ENCODE data around the gene GPANK1.

The GPANK1 gene

GRCh38 chr6:31624070-31624469 lies 40.7 kb downstream of the GPANK1 start:
- Histone ChIP-seq H3K27ac (ENCODE audit: low read length) (no peak overlapping the region), H3K4me3 (ENCODE audit: low read length) (no peak overlapping the region), H3K9me3 (ENCODE audit: insufficient read depth, low read length) (no peaks in the 10 kb centered on the region), H3K36me3 (replicated peaks; ENCODE audit: low read depth, low read length) (peaks cover 60% of the 10 kb centered on the region), H3K79me2 (ENCODE audit: low read length) (peaks cover 46% of the 10 kb centered on the region), H3K9ac (ENCODE audit: low read length) (no peak overlapping the region), H3K27me3 (ENCODE audit: low read depth, low read length) (no peaks in the 10 kb centered on the region), H3K4me2 (ENCODE audit: low read length) (no peak overlapping the region), H2AFZ (ENCODE audit: low read depth, low read length) (no peak overlapping the region), H3K4me1 (ENCODE audit: low read length) (peaks cover 14% of the 10 kb centered on the region), H4K20me1 (ENCODE audit: insufficient read depth, low read length) (peaks cover 18% of the 10 kb centered on the region)
- TF ChIP-seq, protein P1, sequence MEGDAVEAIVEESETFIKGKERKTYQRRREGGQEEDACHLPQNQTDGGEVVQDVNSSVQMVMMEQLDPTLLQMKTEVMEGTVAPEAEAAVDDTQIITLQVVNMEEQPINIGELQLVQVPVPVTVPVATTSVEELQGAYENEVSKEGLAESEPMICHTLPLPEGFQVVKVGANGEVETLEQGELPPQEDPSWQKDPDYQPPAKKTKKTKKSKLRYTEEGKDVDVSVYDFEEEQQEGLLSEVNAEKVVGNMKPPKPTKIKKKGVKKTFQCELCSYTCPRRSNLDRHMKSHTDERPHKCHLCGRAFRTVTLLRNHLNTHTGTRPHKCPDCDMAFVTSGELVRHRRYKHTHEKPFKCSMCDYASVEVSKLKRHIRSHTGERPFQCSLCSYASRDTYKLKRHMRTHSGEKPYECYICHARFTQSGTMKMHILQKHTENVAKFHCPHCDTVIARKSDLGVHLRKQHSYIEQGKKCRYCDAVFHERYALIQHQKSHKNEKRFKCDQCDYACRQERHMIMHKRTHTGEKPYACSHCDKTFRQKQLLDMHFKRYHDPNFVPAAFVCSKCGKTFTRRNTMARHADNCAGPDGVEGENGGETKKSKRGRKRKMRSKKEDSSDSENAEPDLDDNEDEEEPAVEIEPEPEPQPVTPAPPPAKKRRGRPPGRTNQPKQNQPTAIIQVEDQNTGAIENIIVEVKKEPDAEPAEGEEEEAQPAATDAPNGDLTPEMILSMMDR (IDR thresholded peaks at IDR 0.05; ENCODE audit: low read depth, low read length) = no peak

DNA sequence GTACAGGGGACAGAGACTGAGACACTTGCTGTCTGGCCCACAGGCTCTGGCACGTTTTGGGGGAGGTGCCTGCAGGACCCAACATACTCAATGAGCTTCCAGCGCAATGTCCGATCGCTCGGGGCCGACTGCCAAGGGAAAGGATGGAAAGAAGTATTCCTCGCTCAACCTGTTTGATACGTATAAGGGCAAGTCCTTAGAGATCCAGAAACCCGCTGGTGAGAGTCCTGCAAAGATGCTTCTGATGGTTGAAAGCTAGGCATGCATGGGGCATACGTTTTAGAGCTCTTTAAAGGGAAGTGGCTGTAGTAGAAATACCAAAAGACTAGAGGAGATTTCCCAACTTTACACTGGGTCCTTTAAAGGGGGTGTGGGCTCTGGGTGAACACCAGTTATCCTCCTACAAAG lies 42.1 kb downstream of the GPANK1 start:
- peaks cover 54% of the 10 kb centered on the region for H3K36me3 ChIP-seq (replicated peaks; ENCODE audit: low read depth, low read length)
- peaks cover 46% of the 10 kb centered on the region for H3K79me2 ChIP-seq (ENCODE audit: low read length)
- H4K20me1 ChIP-seq (ENCODE audit: insufficient read depth, low read length) = peaks cover 18% of the 10 kb centered on the region
- no peak overlapping the region for H2AFZ ChIP-seq (ENCODE audit: low read depth, low read length)
- TF ChIP-seq EZH2phosphoT487 (IDR thresholded peaks at IDR 0.05; ENCODE audit: low read depth) = no peak
- TF ChIP-seq, protein P1 (IDR thresholded peaks at IDR 0.05; ENCODE audit: low read depth, low read length) = no peak
- H3K9ac ChIP-seq (ENCODE audit: low read length) = no peak overlapping the region
- peaks cover 14% of the 10 kb centered on the region for H3K4me1 ChIP-seq (ENCODE audit: low read length)
- H3K4me3 ChIP-seq (ENCODE audit: low read length) = no peak overlapping the region
- H3K4me2 ChIP-seq (ENCODE audit: low read length) = no peak overlapping the region
- no peaks in the 10 kb centered on the region for H3K9me3 ChIP-seq (ENCODE audit: insufficient read depth, low read length)
- no peak overlapping the region for H3K27ac ChIP-seq (ENCODE audit: low read length)
- H3K27me3 ChIP-seq (ENCODE audit: low read depth, low read length) = no peaks in the 10 kb centered on the region

GRCh38 chr6:31621991-31622390 lies 42.8 kb downstream of the GPANK1 start:
- Histone ChIP-seq H3K27me3 (ENCODE audit: low read depth, low read length) (no peaks in the 10 kb centered on the region), H3K27ac (ENCODE audit: low read length) (peak overlapping the region; percentile 85; the same call in 1 of the 2 replicates), H2AFZ (ENCODE audit: low read depth, low read length) (no peak overlapping the region), H4K20me1 (ENCODE audit: insufficient read depth, low read length) (peaks cover 18% of the 10 kb centered on the region), H3K4me3 (ENCODE audit: low read length) (peak overlapping the region; percentile 98), H3K79me2 (ENCODE audit: low read length) (peaks cover 46% of the 10 kb centered on the region), H3K9me3 (ENCODE audit: insufficient read depth, low read length) (no peaks in the 10 kb centered on the region), H3K9ac (ENCODE audit: low read length) (peak overlapping the region; percentile 99), H3K4me1 (ENCODE audit: low read length) (peaks cover 14% of the 10 kb centered on the region), H3K36me3 (replicated peaks; ENCODE audit: low read depth, low read length) (peaks cover 48% of the 10 kb centered on the region), H3K4me2 (ENCODE audit: low read length) (peak overlapping the region; percentile 95)
- TF ChIP-seq, protein P1 (IDR thresholded peaks at IDR 0.05; ENCODE audit: low read depth, low read length) = no peak
- TF ChIP-seq EZH2phosphoT487 (IDR thresholded peaks at IDR 0.05; ENCODE audit: low read depth) = no peak

- Histone ChIP-seq H3K4me1 (ENCODE audit: low read length) (peaks cover 14% of the 10 kb centered on the region), H3K27me3 (ENCODE audit: low read depth, low read length) (no peaks in the 10 kb centered on the region), H3K9ac (ENCODE audit: low read length) (peak overlapping the region; percentile 99), H2AFZ (ENCODE audit: low read depth, low read length) (no peak overlapping the region), H4K20me1 (ENCODE audit: insufficient read depth, low read length) (peaks cover 18% of the 10 kb centered on the region), H3K9me3 (ENCODE audit: insufficient read depth, low read length) (no peaks in the 10 kb centered on the region), H3K79me2 (ENCODE audit: low read length) (peaks cover 46% of the 10 kb centered on the region), H3K27ac (ENCODE audit: low read length) (peak overlapping the region; percentile 85), H3K4me3 (ENCODE audit: low read length) (peak overlapping the region; percentile 98), H3K36me3 (replicated peaks; ENCODE audit: low read depth, low read length) (peaks cover 42% of the 10 kb centered on the region), H3K4me2 (ENCODE audit: low read length) (peak overlapping the region; percentile 95)
- TF ChIP-seq EZH2phosphoT487 (IDR thresholded peaks at IDR 0.05; ENCODE audit: low read depth) = no peak
- TF ChIP-seq, protein P1 (IDR thresholded peaks at IDR 0.05; ENCODE audit: low read depth, low read length) = no peak
These were observed 43.4 kb downstream of the GPANK1 start for GRCh38 chr6:31621320-31621939.

All from OCI-LY3 (cell line).